ENCODE measurements around the gene HLA-DPB1. TPM values are rescaled to one million over a fixed set of nuclear protein-coding genes. Genes with fewer than 3 reads are reported as not detected.
"Not testable (repeated sequence)": the region's sequence is repeated elsewhere in the genome, so short reads cannot be mapped to it uniquely, and the experiment has no call there.

HLA-DPB1 gene
- total and polyA plus RNA-seq, 5 donors from 2014 or later: 144 to 335 (median 194) TPM

GRCh38 chr6:33092385-33092784 is 16.6 kb downstream of the HLA-DPB1 start:
- no peak for ATAC-seq (ENCODE audit: low read depth in 2 of 2)
- Histone ChIP-seq H3K9me3 (ENCODE audit: control insufficient read depth in 2 of 2, low read length in 2 of 2) (peaks cover 3 to 4% of the 10 kb centered on the region in 2 experiments), H3K4me3 (ENCODE audit: low read depth, low read length) (no peak overlapping the region), H3K27me3 (ENCODE audit: control insufficient read depth, insufficient read depth, low read length) (peaks cover 18% of the 10 kb centered on the region), H3K27ac (ENCODE audit: insufficient read depth, low read length, poor library complexity, severe bottlenecking) (no peak overlapping the region), H3K36me3 (ENCODE audit: control insufficient read depth, insufficient read depth, low read length) (no peaks in the 10 kb centered on the region), H3K4me1 (ENCODE audit: control insufficient read depth, insufficient read depth, low read length, poor library complexity, severe bottlenecking) (no peaks in the 10 kb centered on the region)
- H3K27me3 Mint-ChIP-seq: peaks cover 12% of the 10 kb centered on the region
- no peak overlapping the region for H3K4me3 Mint-ChIP-seq
- no peak overlapping the region for H3K27ac Mint-ChIP-seq
- H3K4me1 Mint-ChIP-seq: peaks cover 0 to 5% (median 3%) of the 10 kb centered on the region in 4 donors
- no peaks in the 10 kb centered on the region for H3K36me3 Mint-ChIP-seq
- H3K9me3 Mint-ChIP-seq: peaks cover 0 to 8% (median 2%) of the 10 kb centered on the region in 7 donors
- no peak for DNase-seq

GRCh38 chr6:33093855-33094254 is 18.1 kb downstream of the HLA-DPB1 start:
- Histone ChIP-seq H3K4me1 (ENCODE audit: control insufficient read depth, insufficient read depth, low read length, poor library complexity, severe bottlenecking) (no peaks in the 10 kb centered on the region), H3K27ac (ENCODE audit: insufficient read depth, low read length, poor library complexity, severe bottlenecking) (no peak overlapping the region), H3K9me3 (ENCODE audit: control insufficient read depth in 2 of 2, low read length in 2 of 2) (peaks cover 7 to 14% of the 10 kb centered on the region in 2 experiments), H3K27me3 (ENCODE audit: control insufficient read depth, insufficient read depth, low read length) (peaks cover 24% of the 10 kb centered on the region), H3K4me3 (ENCODE audit: low read depth, low read length) (no peak overlapping the region), H3K36me3 (ENCODE audit: control insufficient read depth, insufficient read depth, low read length) (no peaks in the 10 kb centered on the region)
- H3K4me3 Mint-ChIP-seq: no peak overlapping the region
- DNase-seq: no peak
- peaks cover 25% of the 10 kb centered on the region for H3K27me3 Mint-ChIP-seq
- ATAC-seq (ENCODE audit: low read depth in 2 of 2): no peak
- no peaks in the 10 kb centered on the region for H3K36me3 Mint-ChIP-seq
- no peak overlapping the region for H3K27ac Mint-ChIP-seq
- H3K9me3 Mint-ChIP-seq: peaks cover 2 to 16% (median 6%) of the 10 kb centered on the region in 7 donors
- peaks cover 0 to 5% (median 3%) of the 10 kb centered on the region in 4 donors for H3K4me1 Mint-ChIP-seq

- peaks cover 29% of the 10 kb centered on the region for H3K27me3 ChIP-seq (ENCODE audit: control insufficient read depth, insufficient read depth, low read length)
- Mint-ChIP-seq H3K4me1 (peaks cover 0 to 5% (median 0%) of the 10 kb centered on the region in 4 donors), H3K4me3 (no peak overlapping the region), H3K27ac (no peak overlapping the region), H3K36me3 (no peaks in the 10 kb centered on the region), H3K27me3 (peaks cover 41% of the 10 kb centered on the region), H3K9me3 (peaks cover 6 to 33% (median 16%) of the 10 kb centered on the region in 7 donors)
- DNase-seq (no peak), ATAC-seq (ENCODE audit: low read depth in 2 of 2) (no peak)
- no peaks in the 10 kb centered on the region for H3K4me1 ChIP-seq (ENCODE audit: control insufficient read depth, insufficient read depth, low read length, poor library complexity, severe bottlenecking)
- peaks cover 8 to 28% of the 10 kb centered on the region in 2 experiments for H3K9me3 ChIP-seq (ENCODE audit: control insufficient read depth in 2 of 2, low read length in 2 of 2)
- H3K4me3 ChIP-seq (ENCODE audit: low read depth, low read length): no peak overlapping the region
- H3K27ac ChIP-seq (ENCODE audit: insufficient read depth, low read length, poor library complexity, severe bottlenecking): no peak overlapping the region
- H3K36me3 ChIP-seq (ENCODE audit: control insufficient read depth, insufficient read depth, low read length): no peaks in the 10 kb centered on the region
Measured at GRCh38 chr6:33095681-33096080, 19.9 kb downstream of the HLA-DPB1 start.

- Histone ChIP-seq H3K27me3 (ENCODE audit: control insufficient read depth, insufficient read depth, low read length) (peaks cover 29% of the 10 kb centered on the region), H3K9me3 (ENCODE audit: control insufficient read depth in 2 of 2, low read length in 2 of 2) (peaks cover 15 to 35% of the 10 kb centered on the region in 2 experiments)
- not testable (repeated sequence) for H3K4me3 ChIP-seq (ENCODE audit: low read depth, low read length); H3K27ac Mint-ChIP-seq; H3K4me3 Mint-ChIP-seq; H3K36me3 Mint-ChIP-seq; H3K27ac ChIP-seq (ENCODE audit: insufficient read depth, low read length, poor library complexity, severe bottlenecking); H3K36me3 ChIP-seq (ENCODE audit: control insufficient read depth, insufficient read depth, low read length); ATAC-seq (ENCODE audit: low read depth in 2 of 2); H3K4me1 Mint-ChIP-seq; H3K4me1 ChIP-seq (ENCODE audit: control insufficient read depth, insufficient read depth, low read length, poor library complexity, severe bottlenecking); DNase-seq
- H3K9me3 Mint-ChIP-seq: peaks cover 6 to 50% (median 20%) of the 10 kb centered on the region in 7 donors
- peaks cover 57% of the 10 kb centered on the region for H3K27me3 Mint-ChIP-seq
Measured at GRCh38 chr6:33101121-33101737, 25.4 kb downstream of the HLA-DPB1 start.

- no peak overlapping the region for H3K4me3 ChIP-seq (ENCODE audit: low read depth, low read length)
- no peak overlapping the region for H3K27ac ChIP-seq (ENCODE audit: insufficient read depth, low read length, poor library complexity, severe bottlenecking)
- H3K27me3 Mint-ChIP-seq: peaks cover 57% of the 10 kb centered on the region
- H3K27me3 ChIP-seq (ENCODE audit: control insufficient read depth, insufficient read depth, low read length): peaks cover 25% of the 10 kb centered on the region
- H3K36me3 ChIP-seq (ENCODE audit: control insufficient read depth, insufficient read depth, low read length): no peaks in the 10 kb centered on the region
- H3K9me3 Mint-ChIP-seq: peaks cover 4 to 34% (median 13%) of the 10 kb centered on the region in 7 donors
- H3K4me3 Mint-ChIP-seq: no peak overlapping the region
- no peak for ATAC-seq (ENCODE audit: low read depth in 2 of 2)
- H3K36me3 Mint-ChIP-seq: peaks cover 4% of the 10 kb centered on the region
- H3K4me1 ChIP-seq (ENCODE audit: control insufficient read depth, insufficient read depth, low read length, poor library complexity, severe bottlenecking): no peaks in the 10 kb centered on the region
- no peak for DNase-seq
- peaks cover 8 to 22% of the 10 kb centered on the region in 2 experiments for H3K9me3 ChIP-seq (ENCODE audit: control insufficient read depth in 2 of 2, low read length in 2 of 2)
- H3K4me1 Mint-ChIP-seq: no peaks in the 10 kb centered on the region
- no peak overlapping the region for H3K27ac Mint-ChIP-seq
Measured at GRCh38 chr6:33103776-33104175, 28.0 kb downstream of the HLA-DPB1 start.

GRCh38 chr6:33104887-33105286 is 29.1 kb downstream of the HLA-DPB1 start:
- no peak overlapping the region for H3K4me3 Mint-ChIP-seq
- H3K27ac Mint-ChIP-seq: no peak overlapping the region

GRCh38 chr6:33105386-33105785 is 29.6 kb downstream of the HLA-DPB1 start:
- H3K27ac ChIP-seq (ENCODE audit: insufficient read depth, low read length, poor library complexity, severe bottlenecking): no peak overlapping the region
- H3K9me3 ChIP-seq (ENCODE audit: control insufficient read depth in 2 of 2, low read length in 2 of 2): peaks cover 7 to 8% of the 10 kb centered on the region in 2 experiments
- Mint-ChIP-seq H3K4me1 (no peaks in the 10 kb centered on the region), H3K27ac (peak overlapping the region in 1 of 3 donors; percentile 53), H3K36me3 (peaks cover 4% of the 10 kb centered on the region), H3K27me3 (peaks cover 48% of the 10 kb centered on the region), H3K9me3 (peaks cover 0 to 19% (median 8%) of the 10 kb centered on the region in 7 donors), H3K4me3 (no peak overlapping the region)
- H3K4me1 ChIP-seq (ENCODE audit: control insufficient read depth, insufficient read depth, low read length, poor library complexity, severe bottlenecking): no peaks in the 10 kb centered on the region
- ATAC-seq (ENCODE audit: low read depth in 2 of 2): no peak
- H3K4me3 ChIP-seq (ENCODE audit: low read depth, low read length): no peak overlapping the region
- H3K36me3 ChIP-seq (ENCODE audit: control insufficient read depth, insufficient read depth, low read length): no peaks in the 10 kb centered on the region
- no peak for DNase-seq
- H3K27me3 ChIP-seq (ENCODE audit: control insufficient read depth, insufficient read depth, low read length): peaks cover 26% of the 10 kb centered on the region

More at GRCh38 chr6:33104887-33105286, 29.1 kb downstream of the HLA-DPB1 start:
- peaks cover 8 to 12% of the 10 kb centered on the region in 2 experiments for H3K9me3 ChIP-seq (ENCODE audit: control insufficient read depth in 2 of 2, low read length in 2 of 2)
- no peaks in the 10 kb centered on the region for H3K36me3 ChIP-seq (ENCODE audit: control insufficient read depth, insufficient read depth, low read length)
- Mint-ChIP-seq H3K4me1 (no peaks in the 10 kb centered on the region), H3K9me3 (peaks cover 2 to 24% (median 12%) of the 10 kb centered on the region in 7 donors), H3K36me3 (peaks cover 4% of the 10 kb centered on the region), H3K27me3 (peaks cover 53% of the 10 kb centered on the region)
- H3K4me3 ChIP-seq (ENCODE audit: low read depth, low read length): no peak overlapping the region
- no peaks in the 10 kb centered on the region for H3K4me1 ChIP-seq (ENCODE audit: control insufficient read depth, insufficient read depth, low read length, poor library complexity, severe bottlenecking)
- ATAC-seq (ENCODE audit: low read depth in 2 of 2) (no peak), DNase-seq (no peak)
- no peak overlapping the region for H3K27ac ChIP-seq (ENCODE audit: insufficient read depth, low read length, poor library complexity, severe bottlenecking)
- peaks cover 28% of the 10 kb centered on the region for H3K27me3 ChIP-seq (ENCODE audit: control insufficient read depth, insufficient read depth, low read length)
